HG03135 (cell line): ENCODE results near the gene PCDHA13.
"Not testable (repeated sequence)": the region's sequence is repeated elsewhere in the genome, so short reads cannot be mapped to it uniquely, and the experiment has no call there.

Experiments used
- ATAC-seq: cut with Tn5 transposase; IDR thresholded peaks from one replicate; pipeline ENCODE4 v1.9.1; 2021; ENCODE audit warnings: mild to moderate bottlenecking, moderate library complexity; ENCODE audit not compliant: unreplicated experiment

PCDHA13 gene, protein sequence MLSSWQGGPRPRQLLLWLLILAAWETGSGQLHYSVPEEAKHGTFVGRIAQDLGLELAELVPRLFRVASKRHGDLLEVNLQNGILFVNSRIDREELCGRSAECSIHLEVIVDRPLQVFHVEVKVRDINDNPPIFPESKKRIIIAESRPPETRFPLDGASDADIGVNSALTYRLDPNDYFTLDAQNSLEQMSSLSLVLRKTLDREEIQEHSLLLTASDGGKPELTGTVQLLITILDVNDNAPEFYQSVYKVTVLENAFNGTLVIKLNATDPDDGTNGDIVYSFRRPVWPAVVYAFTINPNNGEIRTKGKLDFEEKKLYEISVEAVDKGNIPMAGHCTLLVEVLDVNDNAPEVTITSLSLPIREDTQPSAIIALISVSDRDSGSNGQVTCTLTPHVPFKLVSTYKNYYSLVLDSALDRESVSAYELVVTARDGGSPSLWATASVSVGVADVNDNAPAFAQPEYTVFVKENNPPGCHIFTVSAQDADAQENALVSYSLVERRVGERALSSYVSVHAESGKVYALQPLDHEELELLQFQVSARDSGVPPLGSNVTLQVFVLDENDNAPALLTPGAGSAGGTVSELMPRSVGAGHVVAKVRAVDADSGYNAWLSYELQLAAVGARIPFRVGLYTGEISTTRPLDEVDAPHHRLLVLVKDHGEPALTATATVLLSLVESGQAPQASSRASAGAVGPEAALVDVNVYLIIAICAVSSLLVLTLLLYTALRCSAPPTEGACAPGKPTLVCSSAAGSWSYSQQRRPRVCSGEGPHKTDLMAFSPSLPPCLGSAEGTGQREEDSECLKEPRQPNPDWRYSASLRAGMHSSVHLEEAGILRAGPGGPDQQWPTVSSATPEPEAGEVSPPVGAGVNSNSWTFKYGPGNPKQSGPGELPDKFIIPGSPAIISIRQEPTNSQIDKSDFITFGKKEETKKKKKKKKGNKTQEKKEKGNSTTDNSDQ

DNA sequence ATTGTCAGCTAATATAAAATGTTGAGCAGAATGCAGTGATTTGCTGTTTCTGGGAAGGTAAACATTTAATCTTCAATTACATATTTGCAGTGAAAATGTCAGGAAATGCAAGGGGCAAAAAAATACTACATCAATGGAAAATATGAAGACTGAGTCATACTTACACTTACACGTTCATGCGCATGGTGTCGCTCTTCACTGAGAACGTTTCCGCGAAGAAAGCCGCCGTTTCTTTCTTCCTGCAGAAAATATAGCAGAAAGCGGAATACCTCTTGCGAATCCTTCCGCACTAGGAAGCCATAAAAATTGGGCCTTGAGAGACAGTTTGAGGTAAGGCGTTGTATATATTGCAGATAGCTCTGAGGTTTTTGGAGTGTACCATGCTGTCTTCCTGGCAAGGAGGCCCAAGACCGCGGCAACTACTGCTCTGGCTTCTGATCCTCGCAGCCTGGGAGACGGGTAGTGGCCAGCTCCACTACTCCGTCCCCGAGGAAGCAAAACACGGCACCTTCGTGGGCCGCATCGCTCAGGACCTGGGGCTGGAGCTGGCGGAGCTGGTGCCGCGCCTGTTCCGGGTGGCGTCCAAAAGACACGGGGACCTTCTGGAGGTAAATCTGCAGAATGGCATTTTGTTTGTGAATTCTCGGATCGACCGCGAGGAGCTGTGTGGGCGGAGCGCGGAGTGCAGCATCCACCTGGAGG is at the start of gene PCDHA13:
Gene PCDHA13 (plus strand): TSS at position 236 of the 702 bp plus-strand sequence. CDS start 145 bp downstream, at position 381.
- ATAC-seq = no peak

DNA sequence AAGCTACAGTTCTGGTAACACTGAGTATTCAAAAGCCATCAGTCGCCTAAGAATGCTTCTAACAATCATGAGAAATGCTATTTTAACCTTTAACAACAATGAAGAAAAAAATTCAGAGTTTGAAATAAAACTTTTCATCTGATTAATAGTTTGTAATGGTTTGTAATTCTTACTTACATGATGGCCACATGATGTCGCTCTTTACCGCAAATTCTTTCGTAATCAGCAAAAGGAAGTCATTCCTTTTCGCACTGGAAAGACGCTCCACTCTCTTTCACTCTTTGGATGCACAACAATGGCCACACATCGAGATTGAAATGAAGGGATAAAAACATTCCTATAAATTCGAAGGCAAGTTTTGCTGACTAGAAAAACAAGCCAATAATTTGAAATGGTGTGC is 47.9 kb upstream of the PCDHA13 start, which contains the start of gene PCDHA7:
Gene PCDHA7 (plus strand): TSS at position 277 of the 400 bp plus-strand sequence. CDS start 115 bp downstream, at position 392.
- ATAC-seq = no peak

DNA sequence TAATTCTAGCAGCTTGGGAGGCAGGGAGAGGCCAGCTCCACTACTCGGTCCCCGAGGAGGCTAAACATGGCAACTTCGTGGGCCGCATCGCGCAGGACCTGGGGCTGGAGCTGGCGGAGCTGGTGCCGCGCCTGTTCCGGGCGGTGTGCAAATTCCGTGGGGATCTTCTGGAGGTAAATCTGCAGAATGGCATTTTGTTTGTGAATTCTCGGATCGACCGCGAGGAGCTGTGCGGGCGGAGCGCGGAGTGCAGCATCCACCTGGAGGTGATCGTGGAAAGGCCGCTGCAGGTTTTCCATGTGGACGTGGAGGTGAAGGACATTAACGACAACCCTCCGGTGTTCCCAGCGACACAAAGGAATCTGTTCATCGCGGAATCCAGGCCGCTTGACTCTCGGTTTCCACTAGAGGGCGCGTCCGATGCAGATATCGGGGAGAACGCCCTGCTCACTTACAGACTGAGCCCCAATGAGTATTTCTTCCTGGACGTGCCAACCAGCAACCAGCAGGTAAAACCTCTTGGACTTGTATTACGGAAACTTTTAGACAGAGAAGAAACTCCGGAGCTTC is 47.4 kb upstream of the PCDHA13 start:
- not testable (repeated sequence) for ATAC-seq

DNA sequence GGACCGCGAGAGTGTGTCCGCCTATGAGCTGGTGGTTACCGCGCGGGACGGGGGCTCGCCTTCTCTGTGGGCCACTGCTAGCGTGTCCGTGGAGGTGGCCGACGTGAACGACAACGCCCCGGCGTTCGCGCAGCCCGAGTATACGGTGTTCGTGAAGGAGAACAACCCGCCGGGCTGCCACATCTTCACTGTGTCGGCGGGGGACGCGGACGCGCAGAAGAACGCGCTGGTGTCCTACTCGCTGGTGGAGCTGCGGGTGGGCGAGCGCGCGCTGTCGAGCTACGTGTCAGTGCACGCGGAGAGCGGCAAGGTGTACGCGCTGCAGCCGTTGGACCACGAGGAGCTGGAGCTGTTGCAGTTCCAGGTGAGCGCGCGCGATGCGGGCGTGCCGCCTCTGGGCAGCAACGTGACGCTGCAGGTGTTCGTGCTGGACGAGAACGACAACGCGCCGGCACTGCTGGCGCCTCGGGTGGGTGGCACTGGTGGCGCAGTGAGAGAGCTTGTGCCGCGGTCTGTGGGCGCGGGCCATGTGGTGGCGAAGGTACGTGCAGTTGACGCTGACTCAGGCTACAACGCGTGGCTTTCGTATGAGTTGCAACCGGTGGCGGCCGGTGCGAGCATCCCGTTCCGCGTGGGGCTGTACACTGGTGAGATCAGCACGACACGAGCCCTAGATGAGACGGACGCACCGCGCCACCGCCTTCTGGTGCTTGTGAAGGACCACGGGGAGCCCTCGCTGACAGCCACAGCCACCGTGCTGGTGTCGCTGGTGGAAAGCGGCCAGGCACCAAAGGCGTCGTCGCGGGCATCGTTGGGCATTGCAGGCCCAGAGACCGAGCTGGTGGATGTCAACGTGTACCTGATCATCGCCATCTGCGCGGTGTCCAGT is 46.1 kb upstream of the PCDHA13 start:
- no peak for ATAC-seq

DNA sequence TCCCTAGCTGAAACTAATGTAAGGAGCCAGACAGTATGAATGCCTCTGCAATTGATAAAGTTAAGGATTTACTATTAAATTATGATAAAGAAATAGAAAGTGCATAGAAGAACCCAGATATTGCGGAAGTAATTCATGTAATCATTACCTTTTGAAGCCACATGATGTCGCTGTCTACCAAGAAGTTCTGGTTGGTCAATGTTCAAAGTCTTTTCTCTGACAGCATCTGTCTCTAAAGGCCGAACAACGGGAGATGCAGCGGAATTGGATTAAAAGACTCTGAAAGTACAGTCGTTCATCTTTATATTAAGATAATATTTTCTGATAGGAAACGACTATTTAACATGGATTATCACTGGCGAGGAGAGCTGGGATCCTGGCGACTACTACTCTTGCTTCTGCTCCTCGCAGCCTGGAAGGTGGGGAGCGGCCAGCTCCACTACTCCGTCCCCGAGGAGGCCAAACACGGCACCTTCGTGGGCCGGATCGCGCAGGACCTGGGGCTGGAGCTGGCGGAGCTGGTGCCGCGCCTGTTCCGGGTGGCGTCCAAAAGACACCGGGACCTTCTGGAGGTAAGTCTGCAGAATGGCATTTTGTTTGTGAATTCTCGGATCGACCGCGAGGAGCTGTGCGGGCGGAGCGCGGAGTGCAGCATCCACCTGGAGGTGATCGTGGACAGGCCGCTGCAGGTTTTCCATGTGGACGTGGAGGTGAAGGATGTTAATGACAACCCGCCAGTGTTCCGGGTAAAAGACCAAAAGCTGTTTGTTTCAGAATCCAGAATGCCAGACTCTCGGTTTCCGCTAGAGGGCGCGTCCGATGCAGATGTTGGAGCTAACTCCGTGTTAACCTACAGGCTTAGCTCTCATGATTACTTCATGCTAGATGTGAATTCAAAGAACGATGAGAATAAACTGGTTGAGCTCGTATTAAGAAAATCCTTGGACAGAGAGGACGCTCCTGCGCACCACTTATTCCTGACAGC is 40.7 kb upstream of the PCDHA13 start, which contains the start of gene PCDHA8:
Gene PCDHA8 (plus strand): TSS at position 210 of the 985 bp plus-strand sequence. CDS start 135 bp downstream, at position 345.
- ATAC-seq = no peak

DNA sequence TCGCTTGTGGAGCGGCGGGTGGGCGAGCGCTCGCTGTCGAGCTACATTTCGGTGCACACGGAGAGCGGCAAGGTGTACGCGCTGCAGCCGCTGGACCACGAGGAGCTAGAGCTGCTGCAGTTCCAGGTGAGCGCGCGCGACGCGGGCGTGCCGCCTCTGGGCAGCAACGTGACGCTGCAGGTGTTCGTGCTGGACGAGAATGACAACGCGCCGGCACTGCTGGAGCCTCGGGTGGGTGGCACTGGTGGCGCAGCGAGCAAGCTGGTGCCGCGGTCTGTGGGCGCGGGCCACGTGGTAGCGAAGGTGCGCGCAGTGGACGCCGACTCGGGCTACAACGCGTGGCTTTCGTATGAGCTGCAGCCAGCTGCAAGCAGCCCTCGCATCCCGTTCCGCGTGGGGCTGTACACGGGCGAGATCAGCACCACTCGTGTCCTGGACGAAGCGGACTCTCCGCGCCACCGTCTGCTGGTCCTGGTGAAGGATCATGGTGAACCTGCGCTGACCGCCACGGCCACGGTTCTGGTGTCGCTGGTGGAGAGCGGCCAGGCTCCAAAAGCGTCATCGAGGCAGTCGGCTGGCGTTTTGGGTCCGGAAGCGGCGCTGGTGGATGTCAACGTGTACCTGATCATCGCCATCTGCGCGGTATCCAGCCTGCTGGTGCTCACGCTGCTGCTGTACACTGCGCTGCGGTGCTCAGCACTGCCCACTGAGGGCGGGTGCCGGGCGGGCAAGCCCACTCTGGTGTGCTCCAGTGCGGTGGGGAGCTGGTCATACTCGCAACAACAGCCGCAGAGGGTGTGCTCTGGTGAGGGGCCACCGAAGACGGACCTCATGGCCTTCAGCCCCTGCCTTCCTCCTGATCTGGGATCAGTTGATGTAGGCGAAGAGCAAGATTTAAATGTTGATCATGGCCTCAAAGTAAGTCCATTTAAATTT is 38.9 kb upstream of the PCDHA13 start:
- ATAC-seq = no peak

DNA sequence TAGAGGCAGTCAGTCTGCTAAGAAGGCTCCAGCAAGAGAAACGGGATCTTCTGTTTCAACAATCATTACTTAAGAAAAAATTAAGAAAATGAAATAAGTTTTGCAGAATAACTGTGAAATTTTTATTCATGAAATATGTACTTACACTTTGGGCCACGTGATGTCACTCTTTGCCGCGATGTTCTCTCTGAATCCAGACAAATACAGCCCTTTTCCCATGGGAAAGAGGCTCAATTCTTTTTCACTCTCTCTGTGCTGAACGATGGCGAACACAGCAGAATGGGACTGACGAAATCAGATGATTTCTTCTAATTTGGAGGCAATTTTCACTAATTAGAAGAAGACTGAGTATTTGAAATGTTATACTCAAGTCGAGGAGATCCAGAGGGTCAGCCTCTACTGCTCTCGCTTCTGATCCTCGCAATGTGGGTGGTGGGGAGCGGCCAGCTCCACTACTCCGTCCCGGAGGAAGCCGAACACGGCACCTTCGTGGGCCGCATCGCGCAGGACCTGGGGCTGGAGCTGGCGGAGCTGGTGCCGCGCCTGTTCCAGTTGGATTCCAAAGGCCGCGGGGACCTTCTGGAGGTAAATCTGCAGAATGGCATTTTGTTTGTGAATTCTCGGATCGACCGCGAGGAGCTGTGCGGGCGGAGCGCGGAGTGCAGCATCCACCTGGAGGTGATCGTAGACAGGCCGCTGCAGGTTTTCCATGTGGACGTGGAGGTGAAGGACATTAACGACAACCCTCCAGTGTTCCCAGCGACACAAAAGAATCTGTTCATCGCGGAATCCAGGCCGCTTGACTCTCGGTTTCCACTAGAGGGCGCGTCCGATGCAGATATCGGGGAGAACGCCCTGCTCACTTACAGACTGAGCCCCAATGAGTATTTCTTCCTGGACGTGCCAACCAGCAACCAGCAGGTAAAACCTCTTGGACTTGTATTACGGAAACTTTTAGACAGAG is 33.5 kb upstream of the PCDHA13 start, which contains the start of gene PCDHA9:
Gene PCDHA9 (plus strand): TSS at position 244 of the 964 bp plus-strand sequence. CDS start 114 bp downstream, at position 358.
- not testable (repeated sequence) for ATAC-seq

DNA sequence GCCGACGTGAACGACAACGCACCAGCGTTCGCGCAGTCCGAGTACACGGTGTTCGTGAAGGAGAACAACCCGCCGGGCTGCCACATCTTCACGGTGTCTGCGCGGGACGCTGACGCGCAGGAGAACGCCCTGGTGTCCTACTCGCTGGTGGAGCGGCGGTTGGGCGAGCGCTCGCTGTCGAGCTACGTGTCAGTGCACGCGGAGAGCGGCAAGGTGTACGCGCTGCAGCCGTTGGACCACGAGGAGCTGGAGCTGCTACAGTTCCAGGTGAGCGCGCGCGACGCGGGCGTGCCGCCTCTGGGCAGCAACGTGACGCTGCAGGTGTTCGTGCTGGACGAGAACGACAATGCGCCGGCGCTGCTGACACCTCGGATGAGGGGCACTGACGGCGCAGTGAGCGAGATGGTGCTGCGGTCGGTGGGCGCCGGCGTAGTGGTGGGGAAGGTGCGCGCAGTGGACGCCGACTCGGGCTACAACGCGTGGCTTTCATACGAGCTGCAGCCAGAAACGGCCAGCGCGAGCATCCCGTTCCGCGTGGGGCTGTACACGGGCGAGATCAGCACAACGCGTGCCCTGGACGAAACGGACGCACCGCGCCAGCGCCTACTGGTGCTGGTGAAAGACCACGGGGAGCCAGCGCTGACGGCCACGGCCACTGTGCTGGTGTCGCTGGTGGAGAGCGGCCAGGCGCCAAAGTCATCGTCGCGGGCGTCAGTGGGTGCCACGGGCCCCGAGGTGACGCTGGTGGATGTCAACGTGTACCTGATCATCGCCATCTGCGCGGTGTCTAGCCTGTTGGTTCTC is 31.9 kb upstream of the PCDHA13 start:
- ATAC-seq = not testable (repeated sequence)

DNA sequence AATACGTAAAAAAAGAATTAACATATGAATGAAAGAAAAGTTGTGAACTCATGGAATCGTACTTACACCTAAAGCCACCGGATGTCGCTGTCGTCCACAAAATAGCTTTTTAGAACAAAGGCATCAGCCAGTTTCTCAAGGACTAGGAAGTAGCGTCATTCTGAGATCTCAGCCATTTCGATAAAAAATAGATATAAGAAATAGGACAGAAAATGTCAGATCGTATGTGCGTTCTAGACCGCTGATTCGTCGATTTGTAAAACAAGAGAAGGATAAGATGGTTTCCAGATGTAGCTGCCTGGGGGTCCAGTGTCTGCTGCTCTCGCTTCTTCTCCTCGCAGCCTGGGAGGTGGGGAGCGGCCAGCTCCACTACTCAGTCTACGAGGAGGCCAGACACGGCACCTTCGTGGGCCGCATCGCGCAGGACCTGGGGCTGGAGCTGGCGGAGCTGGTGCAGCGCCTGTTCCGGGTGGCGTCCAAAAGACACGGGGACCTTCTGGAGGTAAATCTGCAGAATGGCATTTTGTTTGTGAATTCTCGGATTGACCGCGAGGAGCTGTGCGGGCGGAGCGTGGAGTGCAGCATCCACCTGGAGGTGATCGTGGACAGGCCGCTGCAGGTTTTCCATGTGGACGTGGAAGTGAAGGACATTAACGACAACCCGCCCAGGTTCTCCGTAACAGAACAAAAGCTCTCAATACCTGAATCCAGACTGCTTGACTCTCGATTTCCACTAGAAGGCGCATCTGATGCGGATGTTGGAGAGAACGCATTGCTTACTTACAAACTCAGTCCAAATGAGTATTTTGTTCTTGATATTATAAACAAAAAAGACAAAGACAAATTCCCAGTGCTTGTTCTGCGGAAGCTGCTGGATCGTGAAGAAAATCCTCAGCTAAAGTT is 25.9 kb upstream of the PCDHA13 start, which contains the start of gene PCDHA10:
Gene PCDHA10 (plus strand): TSS at position 126 of the 903 bp plus-strand sequence. CDS start 152 bp downstream, at position 278.
- no peak for ATAC-seq

DNA sequence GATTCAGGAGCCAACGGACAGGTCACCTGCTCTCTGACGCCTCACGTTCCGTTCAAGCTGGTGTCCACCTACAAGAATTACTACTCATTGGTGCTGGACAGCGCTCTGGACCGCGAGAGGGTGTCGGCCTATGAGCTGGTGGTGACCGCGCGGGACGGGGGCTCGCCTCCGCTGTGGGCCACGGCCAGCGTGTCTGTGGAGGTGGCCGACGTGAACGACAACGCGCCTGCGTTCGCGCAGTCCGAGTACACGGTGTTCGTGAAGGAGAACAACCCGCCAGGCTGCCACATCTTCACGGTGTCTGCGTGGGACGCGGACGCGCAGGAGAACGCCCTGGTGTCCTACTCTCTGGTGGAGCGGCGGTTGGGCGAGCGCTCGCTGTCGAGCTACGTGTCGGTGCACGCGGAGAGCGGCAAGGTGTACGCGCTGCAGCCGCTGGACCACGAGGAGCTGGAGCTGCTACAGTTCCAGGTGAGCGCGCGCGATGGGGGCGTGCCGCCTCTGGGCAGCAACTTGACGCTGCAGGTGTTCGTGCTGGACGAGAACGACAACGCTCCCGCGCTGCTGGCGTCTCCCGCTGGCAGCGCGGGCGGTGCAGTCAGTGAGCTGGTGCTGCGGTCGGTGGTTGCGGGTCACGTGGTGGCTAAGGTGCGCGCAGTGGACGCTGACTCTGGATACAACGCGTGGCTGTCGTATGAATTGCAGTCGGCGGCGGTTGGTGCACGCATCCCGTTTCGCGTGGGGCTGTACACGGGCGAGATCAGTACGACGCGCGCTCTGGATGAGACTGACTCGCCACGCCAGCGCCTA is 24.5 kb upstream of the PCDHA13 start:
- no peak for ATAC-seq

DNA sequence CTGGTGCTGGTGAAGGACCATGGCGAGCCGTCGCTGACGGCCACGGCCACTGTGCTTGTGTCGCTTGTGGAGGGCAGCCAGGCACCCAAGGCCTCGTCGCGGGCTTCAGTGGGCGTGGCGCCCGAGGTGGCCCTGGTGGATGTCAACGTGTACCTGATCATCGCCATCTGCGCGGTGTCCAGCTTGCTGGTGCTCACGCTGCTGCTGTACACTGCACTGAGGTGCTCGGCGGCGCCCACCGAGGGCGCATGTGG is 24.0 kb upstream of the PCDHA13 start:
- no peak for ATAC-seq

DNA sequence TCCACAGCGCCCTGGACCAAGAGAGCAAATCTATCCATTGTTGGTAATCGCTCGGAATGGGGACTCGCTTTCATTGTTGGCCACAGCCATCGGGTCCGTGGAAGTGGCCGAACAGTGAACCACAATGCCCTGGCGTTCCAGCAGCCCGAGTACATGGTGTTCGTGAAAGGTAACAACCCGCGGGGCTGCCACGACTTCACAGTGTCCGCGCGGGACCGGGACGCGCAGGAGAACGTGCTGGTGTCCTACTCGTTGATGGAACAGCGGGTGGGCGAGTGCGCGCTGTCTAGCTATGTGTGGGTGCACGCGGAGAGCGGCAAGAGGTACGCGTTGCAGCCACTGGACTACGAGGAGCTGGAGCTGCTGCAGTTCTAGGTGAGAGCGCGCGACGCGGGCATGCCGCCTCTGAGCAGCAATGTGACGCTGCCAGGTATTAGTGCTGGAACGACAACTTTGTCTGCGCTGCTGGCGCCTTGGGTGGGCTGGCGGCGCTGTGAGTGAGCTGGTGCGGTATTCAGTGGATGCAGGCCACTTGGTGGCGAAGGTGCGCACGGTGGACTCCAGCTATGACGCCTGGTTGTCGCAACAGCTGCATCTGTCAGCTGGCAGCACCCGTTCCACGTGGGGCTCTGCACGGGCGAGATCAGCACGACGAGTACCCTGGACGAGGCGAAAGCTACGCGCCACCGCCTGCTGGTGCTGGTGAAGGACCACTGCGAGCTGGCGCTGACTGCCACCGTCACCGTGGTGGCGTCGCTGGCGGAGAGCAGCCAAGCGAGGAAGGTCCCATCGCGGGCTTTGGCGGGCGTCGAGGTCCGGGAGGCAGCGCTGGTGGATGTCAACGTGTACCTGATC is 19.3 kb upstream of the PCDHA13 start:
- ATAC-seq = no peak
